Thoracic aorta (tissue), 2 donors: Measurements from ENCODE around the gene KIF6. TPM values are rescaled to one million over a fixed set of nuclear protein-coding genes. Genes with fewer than 3 reads are reported as not detected.
A peak's percentile ranks its signal among the peaks of the same experiment; 100 is the strongest.

ENCODE experiments used
- ATAC-seq: fragments of 150-250 bp; one replicate; pipeline ENCODE4 v1.8.0; 2017; ENCODE audit warnings: low read depth; ENCODE audit not compliant: insufficient number of reproducible peaks, low FRiP score
- DNase-seq: peaks from one replicate; pipeline ENCODE4 v3.0.0-alpha.2; 2020; ENCODE audit warnings: low spot score
- H3K27ac ChIP-seq, 2 donors: fragments of 200-600 bp; sonication (generic); 1 replicate in 1 of 2; 2 replicates in 1 of 2; pipeline ENCODE4 v1.5.1; 2016; ENCODE audit warnings: mild to moderate bottlenecking in 2 of 2, moderate library complexity in 2 of 2
- H3K27me3 ChIP-seq: fragments of 200-600 bp; sonication (generic); replicated peaks from 2 replicates; pipeline ENCODE4 v1.6.0; 2016; ENCODE audit warnings: mild to moderate bottlenecking; ENCODE audit not compliant: insufficient read depth
- H3K36me3 ChIP-seq: fragments of 200-600 bp; sonication (generic); one replicate; pipeline ENCODE4 v1.5.1; 2016
- H3K4me1 ChIP-seq, 2 donors: fragments of 200-600 bp; sonication (generic); 1 replicate in 1 of 2; 2 replicates in 1 of 2; pipeline versions ENCODE4 v1.5.1 to v1.6.0; 2016; ENCODE audit warnings: low read depth in 2 of 2, mild to moderate bottlenecking in 1 of 2; ENCODE audit not compliant: control insufficient read depth in 1 of 2
- H3K4me3 ChIP-seq: fragments of 200-600 bp; sonication (generic); 2 replicates; pipeline ENCODE4 v1.5.1; 2016; ENCODE audit warnings: mild to moderate bottlenecking
- H3K9me3 ChIP-seq: fragments of 200-600 bp; sonication (generic); 2 replicates; pipeline ENCODE4 v1.5.1; 2016
- CTCF ChIP-seq: fragments of 200-600 bp; sonication (generic); IDR thresholded peaks from one replicate; pipeline ENCODE4 v1.5.1; 2019; ENCODE audit warnings: antibody characterized with exemption
- total RNA-seq, 2 donors: library from RNA; depleted of rRNA; stranded (reverse); fragments of >200 nt; gene quantifications; one replicate each; pipeline versions ENCODE4 v1.1.0 to v1.2.3, GENCODE V29; 2016

Gene KIF6
- total RNA-seq, 2 donors from 2014 or later, result not detected

- TF ChIP-seq CTCF, result no peak
- peaks cover 10 to 60% of the 10 kb centered on the region in 2 donors for H3K4me1 ChIP-seq
- H3K27me3 ChIP-seq, result no peaks in the 10 kb centered on the region
- peak within 1 kb of the TSS in 1 of 2 donors; percentile 78 for H3K27ac ChIP-seq
- H3K9me3 ChIP-seq, result no peaks in the 10 kb centered on the region
- H3K36me3 ChIP-seq, result no peaks in the 10 kb centered on the region
- no peak for DNase-seq
- no peak within 1 kb of the TSS for H3K4me3 ChIP-seq
- no peak for ATAC-seq
Observed at GRCh38 chr6:39322306-39322850, 402.8 kb downstream of the KIF6 start, which contains the start of gene KCNK16. Gene KCNK16 (minus strand): TSS chr6:39322702. CDS start chr6:39322540, 162 bp downstream.

GRCh38 chr6:39321761-39322160 is 403.4 kb downstream of the KIF6 start:
- H3K27me3 ChIP-seq, result no peaks in the 10 kb centered on the region
- H3K27ac ChIP-seq, result peak overlapping the region in 1 of 2 donors; percentile 78
- TF ChIP-seq CTCF, result no peak
- peaks cover 10 to 66% of the 10 kb centered on the region in 2 donors for H3K4me1 ChIP-seq
- no peaks in the 10 kb centered on the region for H3K9me3 ChIP-seq
- no peak for ATAC-seq
- no peak for DNase-seq
- no peaks in the 10 kb centered on the region for H3K36me3 ChIP-seq
- H3K4me3 ChIP-seq, result no peak overlapping the region

GRCh38 chr6:39320363-39320984 is 404.7 kb downstream of the KIF6 start:
- Histone ChIP-seq H3K9me3 (no peaks in the 10 kb centered on the region), H3K4me1 (peaks cover 10 to 79% of the 10 kb centered on the region in 2 donors), H3K4me3 (peak overlapping the region; percentile 33), H3K27ac (peak overlapping the region; percentile 78), H3K27me3 (no peaks in the 10 kb centered on the region), H3K36me3 (no peaks in the 10 kb centered on the region)
- TF ChIP-seq CTCF, result no peak
- ATAC-seq (no peak), DNase-seq (no peak)

- Histone ChIP-seq H3K27ac (peak overlapping the region; percentile 78), H3K36me3 (no peaks in the 10 kb centered on the region), H3K4me1 (peaks cover 12 to 79% of the 10 kb centered on the region in 2 donors), H3K9me3 (no peaks in the 10 kb centered on the region), H3K27me3 (no peaks in the 10 kb centered on the region), H3K4me3 (peak overlapping the region; percentile 33)
- peak; percentile 27 for TF ChIP-seq CTCF
- ATAC-seq, result peak; percentile 30
- DNase-seq, result no peak
Observed at GRCh38 chr6:39319621-39320362, 405.4 kb downstream of the KIF6 start.

- Histone ChIP-seq H3K4me3 (no peak overlapping the region), H3K36me3 (no peaks in the 10 kb centered on the region), H3K27me3 (no peaks in the 10 kb centered on the region), H3K9me3 (no peaks in the 10 kb centered on the region), H3K4me1 (peaks cover 20 to 91% of the 10 kb centered on the region in 2 donors), H3K27ac (peak overlapping the region in 1 of 2 donors; percentile 78)
- DNase-seq (no peak), ATAC-seq (no peak)
- no peak for TF ChIP-seq CTCF
Observed at GRCh38 chr6:39317256-39317655, 408.0 kb downstream of the KIF6 start.
